NCI-H1436 treated with DMSO at 0.1 percent for 48 hours (cell line): Measurements from ENCODE around the gene IQCE.
"Not testable (repeated sequence)": the region's sequence is repeated elsewhere in the genome, so short reads cannot be mapped to it uniquely, and the experiment has no call there.

Experiments
- DNase-seq: peaks from one replicate; lab custom pipeline; 2025; lab: John Stamatoyannopoulos, UW

The IQCE gene

DNA sequence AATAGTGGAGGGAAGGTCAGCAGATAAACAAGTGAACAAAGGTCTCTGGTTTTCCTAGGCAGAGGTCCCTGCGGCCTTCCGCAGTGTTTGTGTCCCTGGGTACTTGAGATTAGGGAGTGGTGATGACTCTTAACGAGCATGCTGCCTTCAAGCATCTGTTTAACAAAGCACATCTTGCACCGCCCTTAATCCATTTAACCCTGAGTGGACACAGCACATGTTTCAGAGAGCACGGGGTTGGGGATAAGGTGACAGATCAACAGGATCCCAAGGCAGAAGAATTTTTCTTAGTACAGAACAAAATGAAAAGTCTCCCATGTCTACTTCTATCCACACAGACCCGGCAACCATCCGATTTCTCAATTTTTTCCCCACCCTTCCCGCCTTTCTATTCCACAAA, 25.2 kb upstream of the IQCE start:
- DNase-seq = not testable (repeated sequence)

DNA sequence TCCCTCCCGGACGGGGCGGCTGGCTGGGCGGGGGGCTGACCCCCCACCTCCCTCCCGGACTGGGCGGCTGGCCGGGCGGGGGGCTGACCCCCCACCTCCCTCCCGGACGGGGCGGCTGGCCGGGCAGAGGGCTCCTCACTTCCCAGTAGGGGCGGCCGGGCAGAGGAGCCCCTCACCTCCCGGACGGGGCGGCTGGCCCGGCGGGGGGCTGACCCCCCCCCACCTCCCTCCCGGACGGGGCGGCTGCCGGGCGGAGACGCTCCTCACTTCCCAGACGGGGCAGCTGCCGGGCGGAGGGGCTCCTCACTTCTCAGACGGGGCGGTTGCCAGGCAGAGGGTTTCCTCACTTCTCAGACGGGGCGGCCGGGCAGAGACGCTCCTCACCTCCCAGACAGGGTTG, 24.6 kb upstream of the IQCE start:
- DNase-seq = not testable (repeated sequence)

DNA sequence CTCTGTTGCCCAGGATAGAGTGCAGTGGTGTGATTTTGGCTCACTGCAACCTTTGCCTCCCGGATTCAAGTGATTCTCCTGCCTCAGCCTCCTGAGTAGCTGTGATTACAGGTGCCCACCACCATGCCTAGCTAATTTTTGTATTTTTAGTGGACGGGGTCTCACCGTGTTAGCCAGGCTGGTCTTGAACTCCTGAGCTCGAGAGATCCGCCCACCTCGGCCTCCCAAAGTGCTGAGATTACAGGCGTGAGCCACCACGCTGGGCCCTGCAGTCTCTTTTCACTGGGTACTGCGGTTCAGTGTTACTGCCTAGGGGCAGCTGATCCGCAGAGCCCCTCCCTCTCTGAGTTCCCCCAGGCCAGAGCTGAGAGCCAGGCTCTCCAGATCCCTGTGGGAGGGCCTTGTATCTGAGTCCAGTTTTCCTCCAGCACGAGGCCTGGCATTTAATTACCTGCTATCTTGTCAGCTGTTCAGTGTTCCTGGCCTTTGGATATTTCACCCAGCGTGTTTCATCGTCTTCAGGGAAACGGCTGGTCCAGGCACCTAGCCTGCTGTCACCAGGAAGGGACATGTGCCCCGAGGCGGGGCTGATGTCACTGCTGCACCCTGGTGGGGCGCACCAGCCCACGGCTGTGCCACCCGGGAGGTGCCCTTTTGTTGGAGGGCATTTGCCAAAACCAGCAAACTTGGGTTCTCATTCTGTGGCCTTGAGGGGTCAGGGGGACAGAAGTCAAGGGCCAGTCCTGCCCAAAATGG, 22.7 kb upstream of the IQCE start:
- not testable (repeated sequence) for DNase-seq

DNA sequence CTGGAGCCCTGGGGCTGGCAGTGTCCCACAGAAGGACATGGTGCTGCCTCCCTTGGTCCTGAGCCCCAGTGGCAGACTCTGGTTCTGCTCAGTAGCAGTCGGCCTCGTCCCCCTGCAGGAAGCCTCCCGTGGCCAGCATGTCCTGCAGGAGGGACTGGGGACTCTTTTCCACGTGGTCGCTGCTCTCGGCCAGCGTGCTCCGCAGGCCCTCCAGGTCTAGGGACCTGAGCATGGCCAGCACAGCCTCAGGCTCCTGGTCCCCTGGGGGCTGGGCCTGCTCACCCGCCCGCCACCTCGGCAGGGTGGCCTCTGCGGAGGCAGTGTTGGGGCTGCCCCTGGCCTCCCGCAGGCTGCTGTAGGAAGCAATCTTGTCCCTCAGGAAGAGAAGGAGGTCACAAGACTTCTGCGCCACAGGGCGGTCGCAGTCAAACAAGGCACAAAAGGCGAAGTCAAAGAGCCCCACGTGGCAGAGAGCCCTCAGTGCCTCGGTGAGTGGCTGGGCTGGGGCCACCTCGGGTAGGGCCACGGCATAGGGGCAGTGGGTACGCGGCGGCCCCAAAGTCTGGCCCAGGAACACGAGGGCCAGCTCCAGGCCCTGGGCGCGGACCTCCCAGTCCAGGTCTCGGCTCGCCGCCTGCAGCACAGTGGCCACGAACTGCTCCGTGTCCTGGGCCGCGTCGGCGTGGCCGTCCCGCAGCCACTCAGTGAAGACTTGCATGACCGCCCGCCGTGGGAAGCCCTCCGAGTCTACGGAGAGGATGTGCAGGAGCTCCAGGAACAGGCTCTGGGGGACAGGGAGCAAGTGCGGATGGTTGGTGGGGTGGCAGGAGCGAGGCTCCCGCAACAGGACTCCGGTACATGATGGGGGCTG, 20.6 kb upstream of the IQCE start:
- DNase-seq = no peak

DNA sequence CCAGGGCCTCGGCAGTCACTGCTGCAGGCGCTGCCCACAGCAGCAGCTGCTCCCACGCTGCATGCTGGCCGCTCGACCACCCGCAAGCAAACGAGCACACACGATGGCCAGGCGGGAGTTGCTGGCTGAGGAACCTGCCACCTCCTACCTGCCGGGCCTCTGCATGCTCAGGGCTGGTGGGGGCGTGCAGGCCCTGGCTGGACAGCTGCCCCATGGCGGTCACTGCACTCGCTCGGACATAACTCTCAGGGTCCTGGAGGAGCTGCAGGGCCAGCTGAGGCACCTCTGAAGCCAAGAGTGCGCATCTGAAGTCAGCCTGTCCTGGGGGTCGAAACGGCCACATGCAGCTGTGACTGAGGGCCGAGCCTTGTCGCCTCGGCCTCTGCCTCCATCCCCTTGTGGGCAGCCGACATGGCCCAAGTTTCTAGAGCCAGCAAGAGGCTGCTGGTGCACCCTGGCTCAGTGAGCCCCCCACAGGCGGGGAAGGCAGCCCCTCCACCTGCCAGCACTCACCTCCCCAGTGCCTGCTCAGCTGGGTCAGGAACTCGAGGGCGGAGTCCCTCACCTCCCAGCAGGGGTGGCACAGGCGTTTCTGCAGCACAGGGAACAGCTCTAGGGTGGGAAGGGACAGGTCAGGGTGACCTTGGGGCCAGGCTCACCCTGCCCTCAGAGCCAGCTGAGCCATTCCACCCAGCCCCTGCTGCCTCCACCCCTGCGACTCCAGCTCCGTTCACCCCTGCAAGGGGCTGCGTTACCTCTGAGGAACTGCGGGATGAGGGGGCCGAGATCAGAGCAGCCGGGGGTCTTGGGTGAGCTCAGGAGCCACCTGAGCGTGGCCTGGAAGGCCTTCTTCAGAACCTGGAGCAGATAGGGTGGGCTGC, 19.5 kb upstream of the IQCE start:
- DNase-seq = no peak

DNA sequence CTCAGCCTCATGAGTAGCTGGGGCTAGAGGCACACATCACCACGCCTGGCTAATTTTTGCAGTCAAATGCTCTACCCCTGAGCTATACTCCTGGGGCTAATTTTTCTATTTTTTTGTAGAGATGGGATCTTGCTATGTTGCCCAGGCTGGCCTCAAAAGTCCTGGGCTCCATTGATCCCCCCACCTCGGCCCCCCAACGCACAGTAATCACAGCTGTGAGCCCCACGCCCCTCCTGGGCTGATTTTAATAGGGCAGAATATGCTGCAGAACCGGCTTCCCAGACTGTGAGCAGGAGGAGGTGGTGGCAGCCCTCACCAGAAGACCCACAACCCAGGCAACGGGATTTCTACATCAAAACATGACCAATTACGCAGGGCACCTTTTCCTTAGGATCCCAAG, 18.6 kb upstream of the IQCE start:
- no peak for DNase-seq

DNA sequence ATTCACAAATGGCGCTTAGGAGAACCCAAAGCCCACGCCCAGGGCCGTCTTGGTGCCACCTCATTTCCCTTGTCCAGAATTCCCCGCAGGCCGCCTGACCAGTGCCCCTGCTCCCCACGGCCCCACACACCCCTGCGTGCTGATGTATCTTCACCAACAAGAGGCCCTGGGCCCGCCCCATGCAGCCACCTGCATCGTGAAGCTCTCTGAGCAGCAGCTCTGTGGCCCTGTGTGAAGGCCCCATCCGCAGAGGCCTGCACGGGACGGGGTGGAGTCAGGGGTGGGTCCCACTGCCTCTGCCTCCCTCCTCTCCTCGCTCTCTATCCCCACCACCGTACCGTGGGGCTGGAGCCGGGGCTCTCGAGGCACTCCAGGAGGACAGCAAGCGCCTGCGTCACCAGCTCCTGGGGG, 18.1 kb upstream of the IQCE start:
- DNase-seq = no peak

DNA sequence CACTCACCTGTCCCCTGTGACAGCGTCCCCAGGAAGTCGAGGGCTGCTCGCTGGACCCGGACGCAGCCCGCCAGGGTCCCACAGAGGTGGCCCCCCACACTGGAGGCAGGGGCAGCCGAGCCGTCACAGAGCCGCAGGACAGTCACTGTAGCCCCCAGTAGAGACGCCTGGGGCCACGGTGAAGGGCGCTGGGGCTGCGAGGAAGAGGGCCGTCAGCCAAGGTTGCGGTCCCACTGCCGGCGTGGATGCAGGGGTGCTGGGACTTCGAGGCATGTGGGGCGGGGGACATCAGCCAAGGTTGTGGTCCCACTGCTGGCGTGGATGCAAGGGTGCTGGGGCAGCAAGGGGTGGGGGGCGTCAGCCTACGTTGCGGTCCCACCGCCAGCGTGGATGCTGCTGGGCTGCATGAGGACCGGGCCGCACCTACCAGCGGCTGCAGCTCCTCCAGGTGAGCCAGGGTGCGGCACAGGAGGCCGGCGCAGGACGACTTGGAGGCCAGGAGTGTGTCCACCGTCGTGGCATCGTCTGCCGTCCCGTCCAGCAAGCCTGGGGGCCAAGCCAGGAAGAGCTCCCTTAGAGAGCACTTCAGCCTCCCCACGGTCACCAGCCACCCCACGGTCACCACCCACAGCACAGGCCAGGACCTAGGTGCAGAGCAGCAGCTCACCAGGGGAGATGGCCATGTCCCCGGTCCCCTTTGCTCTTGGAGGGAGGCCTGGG, 17.3 kb upstream of the IQCE start:
- no peak for DNase-seq

DNA sequence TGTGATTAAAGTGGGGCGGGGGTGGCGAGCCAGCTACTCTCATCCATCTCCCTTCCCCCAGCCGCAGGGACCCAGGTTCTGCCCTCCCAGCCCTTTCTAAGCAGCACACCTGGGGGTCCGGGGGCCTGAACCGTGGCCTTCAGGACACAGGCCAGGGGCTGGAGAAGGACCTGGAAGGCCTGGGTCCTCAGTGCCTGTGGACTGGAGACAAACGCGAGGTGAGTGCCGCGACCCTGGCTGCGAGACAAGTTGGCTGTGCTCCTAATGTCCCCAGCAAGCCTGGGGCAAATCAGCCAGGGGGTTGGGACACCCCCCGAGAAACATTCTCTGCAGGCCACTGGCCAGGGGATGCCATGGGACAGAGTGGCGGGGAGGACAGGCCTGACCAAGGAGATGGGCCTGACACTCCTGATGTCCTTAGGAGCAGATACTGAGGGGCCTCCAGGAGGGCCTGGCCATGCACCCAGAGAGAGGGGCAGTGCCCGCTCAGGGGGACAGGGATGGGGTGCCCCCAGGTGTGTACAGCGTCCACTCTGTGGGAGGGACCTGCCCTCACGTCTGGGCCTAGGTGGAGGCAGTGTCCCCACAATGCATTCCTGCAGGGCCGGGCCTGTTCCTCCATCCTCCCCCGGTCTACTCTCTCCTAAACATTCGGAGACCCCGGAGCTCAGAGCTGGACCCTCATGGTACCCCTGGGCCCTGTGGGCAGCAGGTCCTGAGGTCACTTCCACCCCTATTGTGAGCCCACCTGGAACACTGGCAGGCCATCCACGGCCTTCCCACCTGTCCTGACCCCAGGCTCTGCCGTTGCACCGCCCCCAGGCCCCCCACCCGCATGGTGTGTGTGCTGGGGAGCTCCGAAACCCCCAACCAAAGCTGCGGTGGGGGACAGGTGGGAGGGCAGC, 16.5 kb upstream of the IQCE start:
- DNase-seq = no peak

DNA sequence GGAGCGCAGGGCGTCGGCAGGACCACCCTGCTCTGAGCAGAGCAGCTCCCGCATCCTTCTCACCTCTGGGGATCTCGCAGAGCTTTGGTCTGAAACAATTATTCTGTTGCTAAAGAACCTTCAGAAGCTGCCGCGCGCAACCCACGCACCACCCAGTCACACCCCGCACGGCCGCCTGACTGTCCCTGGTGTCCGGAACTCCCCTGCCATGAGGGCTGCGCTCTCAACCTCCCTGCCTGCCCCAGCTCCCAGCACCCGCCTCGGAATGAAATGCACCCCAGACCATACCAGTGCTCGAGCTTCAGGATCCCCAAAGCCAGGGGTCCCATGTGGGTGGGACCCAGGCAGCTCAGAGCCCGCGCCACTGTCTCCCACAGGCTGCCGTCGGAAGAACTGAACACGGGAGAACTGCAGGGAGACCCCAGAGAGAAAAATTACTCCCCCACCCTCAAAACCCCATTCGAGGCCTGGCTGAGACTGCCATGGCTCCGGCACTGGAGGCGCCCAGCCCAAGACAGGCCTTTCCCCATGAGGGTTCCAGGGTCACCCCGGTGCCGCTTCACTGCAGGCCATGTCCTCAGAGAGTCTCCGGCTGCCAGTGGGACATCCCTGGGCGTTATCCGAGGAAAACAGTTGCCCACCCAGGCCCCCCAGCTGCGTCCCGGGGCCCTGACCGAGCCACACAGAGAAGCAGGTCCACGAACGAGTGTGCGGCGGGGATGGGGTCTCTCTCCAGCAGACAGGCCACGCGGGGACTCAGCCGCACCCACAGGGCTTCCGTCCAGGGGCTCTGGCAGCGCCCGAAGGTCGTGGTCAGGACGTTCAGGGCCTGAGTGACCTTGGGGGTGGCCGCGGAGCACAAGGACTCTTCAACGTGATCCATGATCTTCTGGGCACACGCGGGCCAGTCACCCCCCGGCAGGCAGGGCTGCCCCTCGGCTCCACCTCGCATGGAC, 15.6 kb upstream of the IQCE start:
- no peak for DNase-seq

DNA sequence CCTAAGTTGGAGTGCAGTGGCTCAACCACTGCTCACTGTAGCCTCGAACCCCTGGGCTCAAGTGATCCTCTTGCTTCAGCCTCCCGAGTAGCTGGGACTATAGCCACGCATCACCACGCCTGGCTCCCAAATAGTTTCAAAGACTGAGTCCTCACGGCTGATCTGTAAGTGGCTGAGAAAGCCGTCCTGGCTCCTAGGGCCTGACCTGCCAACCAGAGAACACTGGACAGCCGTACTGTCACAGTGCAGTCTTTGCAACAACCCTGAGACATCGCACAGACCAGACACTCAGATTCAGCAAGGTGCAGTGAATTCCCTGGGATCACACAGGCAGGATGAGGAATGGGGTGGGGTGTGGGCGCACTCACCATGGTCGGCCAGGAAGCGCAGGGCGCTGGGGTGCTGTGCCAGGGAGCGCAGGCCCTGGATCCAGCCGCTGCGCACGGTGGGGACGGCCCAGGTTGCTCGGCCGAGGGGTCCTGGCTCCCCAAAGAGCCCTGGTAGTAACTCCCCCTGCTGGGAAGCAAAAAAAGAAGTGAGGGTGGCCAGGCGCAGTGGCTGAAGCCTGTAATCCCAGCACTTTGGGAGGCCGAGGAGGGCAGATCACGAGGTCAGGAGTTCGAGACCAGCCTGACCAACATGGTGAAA, 14.1 kb upstream of the IQCE start:
- no peak for DNase-seq

DNA sequence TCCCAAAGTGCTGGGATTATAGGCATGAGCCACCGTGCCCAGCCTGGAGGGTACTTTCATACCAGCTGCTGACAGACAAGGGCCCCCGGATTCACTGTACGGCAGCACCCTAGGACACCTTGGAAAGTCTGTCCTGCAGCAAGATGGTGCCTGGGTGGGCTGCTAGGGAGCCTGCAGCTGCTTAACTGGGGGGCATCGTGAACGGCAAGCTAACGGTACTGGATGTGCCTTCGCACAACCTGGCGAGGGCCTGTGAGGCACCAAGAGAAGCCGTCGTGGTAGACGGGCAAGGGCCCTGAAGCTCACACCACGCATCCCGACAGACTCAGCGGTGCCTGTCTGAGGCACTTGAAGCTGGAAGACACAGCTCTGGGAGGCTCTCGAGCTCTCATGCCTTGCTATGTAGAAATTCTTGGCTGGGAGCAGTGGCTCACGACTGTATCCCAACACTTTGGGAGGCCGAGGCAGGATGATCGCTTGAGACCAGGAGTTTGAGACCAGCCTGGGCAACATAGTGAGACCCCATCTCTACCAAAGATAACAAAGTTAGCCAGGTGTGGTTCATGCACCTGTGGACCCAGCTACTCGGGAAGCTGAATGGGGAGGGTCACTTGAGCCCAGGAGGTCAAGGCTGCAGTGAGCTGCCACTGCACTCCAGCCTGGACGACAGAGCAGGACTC, 12.9 kb upstream of the IQCE start:
- DNase-seq = no peak

DNA sequence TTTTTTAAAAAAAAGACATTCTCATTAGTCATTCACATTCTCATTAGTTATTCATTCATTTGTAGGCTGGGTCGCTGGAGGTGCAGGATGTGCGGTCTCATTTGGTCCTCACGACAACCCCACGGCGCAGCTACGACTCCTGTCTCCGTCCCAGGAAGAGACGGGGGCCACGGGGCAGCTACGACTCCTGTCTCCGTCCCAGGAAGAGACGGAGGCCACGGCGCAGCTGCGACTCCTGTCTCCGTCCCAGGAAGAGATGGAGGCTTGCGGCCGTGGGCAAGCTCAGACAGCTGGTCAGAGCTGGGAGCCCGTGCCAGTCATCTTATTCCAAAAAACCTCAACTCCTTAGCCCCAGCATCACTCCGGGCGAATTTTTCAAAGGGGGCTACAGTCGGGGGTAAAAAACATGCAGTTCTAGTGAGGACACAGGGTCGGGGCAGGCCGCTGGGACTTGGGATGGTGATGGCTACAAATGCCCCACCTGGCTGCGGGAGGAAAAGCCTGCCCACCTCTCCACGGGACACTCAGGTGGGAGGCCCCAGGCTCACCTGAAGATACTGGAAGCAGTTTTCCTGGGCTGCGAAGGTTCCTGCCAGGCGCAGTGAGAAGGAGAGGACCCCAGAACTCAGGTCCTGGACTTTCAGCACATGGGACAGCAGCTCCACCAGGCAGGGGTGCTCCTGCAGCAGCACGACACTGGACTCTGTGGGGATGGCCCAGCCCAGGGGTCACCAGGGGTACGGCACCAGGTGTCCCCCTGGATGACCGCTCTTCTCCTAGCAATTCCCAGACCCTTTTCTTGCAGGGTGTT, 11.8 kb upstream of the IQCE start:
- DNase-seq = no peak

DNA sequence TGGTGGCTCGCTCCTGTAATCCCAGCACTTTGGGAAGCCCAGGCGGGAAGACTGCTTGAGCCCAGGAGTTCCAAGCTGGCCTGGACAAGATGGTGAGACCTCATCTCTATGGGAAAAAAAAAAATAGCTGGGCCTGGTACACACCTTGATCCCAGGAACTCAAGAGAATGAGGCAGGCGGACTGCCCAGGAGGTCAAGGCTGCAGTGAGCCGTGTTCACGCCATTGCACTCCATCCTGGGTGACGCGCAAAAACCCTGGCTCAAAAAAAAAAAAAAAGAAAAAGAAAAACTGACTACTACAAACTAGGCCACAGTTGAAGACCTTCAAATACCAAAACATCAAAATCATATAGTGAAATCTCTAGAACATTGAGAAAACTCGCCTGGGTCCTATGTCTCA, 7.4 kb upstream of the IQCE start:
- no peak for DNase-seq

DNA sequence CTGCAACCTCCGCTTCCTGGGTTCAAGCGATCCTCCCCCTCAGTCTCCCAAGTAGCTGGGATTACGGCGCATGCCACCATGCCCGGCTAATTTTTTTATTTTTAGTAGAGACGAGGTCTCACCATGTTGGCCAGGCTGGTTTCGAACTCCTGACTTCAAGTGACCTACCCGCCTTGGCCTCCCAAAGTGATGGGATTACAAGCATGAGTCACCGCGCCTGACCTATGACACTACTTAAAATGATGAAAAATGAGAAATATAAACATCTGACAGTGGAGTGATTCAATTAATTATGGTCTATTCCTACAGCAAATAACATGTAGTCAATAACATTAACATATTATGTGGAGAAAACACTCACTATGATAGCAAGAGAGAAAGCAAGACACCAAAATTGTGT, 5.7 kb upstream of the IQCE start:
- DNase-seq = no peak

DNA sequence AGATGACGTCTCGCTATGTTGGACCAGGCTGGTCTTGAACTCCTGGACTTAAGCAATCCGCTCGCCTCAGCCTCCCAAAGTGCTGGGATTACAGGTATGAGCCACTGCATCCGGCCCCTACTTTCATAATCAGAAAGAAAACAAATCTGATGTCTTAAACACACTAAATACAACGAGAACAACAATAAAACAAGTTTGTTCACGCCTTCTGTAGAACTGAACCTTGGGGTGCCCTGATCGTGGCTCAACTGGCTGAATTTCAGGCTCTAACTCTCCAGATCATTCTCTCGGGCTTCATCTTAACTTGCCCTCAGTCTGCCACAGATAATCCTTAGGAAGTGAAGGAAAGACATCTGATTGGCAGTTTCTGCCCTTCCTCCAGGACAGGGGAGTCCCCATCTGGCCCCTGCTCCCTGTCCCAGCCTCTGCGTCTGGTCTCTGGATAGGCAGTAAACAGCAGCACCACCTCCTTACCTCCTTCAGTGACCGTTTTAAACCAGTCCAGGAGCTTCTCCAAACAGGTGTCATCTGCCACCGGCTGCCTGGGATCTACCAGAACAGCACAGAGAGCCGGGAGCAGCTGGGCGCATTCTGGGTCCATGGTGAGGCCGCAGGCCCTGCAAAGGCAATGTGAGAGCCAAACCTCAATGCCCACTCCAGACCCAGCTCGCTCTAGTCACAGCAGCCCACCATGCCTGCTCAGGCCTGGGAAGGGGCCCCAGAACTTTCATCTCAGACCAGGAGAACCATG, 4.8 kb upstream of the IQCE start:
- DNase-seq = no peak

DNA sequence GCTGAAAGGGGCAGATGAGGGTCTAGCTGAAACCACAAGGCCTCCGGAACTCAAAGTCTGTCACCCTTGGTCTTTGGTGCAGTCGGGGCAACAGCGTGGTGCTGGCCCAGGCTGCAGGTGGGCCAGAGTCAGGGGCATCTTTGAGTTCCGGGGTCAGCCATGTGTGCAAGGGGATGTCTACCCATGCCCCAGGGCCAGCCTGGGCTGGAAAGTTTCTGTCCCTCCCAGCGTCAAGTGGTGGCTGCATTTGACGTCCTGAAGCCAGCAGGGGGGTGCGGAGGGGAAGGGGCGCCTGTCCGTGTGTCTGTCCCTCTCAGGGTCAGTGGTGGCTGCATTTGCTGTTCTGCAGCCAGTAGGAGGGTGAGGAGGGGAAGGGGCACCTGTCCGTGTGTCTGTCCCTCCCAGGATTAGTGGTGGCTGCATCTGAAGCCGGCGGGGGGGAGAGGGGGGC, 4.1 kb upstream of the IQCE start:
- DNase-seq = no peak
